Measurements from ENCODE around the gene IL17REL.

The IL17REL gene

GRCh38 chr22:50049299-50050195 is 37.0 kb upstream of the IL17REL start:
- Histone ChIP-seq H3K9me3 (ENCODE audit: control insufficient read depth, insufficient read depth, low read length) (no peaks in the 10 kb centered on the region), H3K9ac (ENCODE audit: low read depth, low read length) (no peak overlapping the region), H3K4me1 (ENCODE audit: insufficient read depth, low read length) (no peaks in the 10 kb centered on the region), H3K36me3 (ENCODE audit: insufficient read depth, low read length) (no peaks in the 10 kb centered on the region)

GRCh38 chr22:50048836-50049235 is 36.3 kb upstream of the IL17REL start:
- H3K9me3 ChIP-seq (ENCODE audit: control insufficient read depth, insufficient read depth, low read length): no peaks in the 10 kb centered on the region
- no peak overlapping the region for H3K9ac ChIP-seq (ENCODE audit: low read depth, low read length)

DNA sequence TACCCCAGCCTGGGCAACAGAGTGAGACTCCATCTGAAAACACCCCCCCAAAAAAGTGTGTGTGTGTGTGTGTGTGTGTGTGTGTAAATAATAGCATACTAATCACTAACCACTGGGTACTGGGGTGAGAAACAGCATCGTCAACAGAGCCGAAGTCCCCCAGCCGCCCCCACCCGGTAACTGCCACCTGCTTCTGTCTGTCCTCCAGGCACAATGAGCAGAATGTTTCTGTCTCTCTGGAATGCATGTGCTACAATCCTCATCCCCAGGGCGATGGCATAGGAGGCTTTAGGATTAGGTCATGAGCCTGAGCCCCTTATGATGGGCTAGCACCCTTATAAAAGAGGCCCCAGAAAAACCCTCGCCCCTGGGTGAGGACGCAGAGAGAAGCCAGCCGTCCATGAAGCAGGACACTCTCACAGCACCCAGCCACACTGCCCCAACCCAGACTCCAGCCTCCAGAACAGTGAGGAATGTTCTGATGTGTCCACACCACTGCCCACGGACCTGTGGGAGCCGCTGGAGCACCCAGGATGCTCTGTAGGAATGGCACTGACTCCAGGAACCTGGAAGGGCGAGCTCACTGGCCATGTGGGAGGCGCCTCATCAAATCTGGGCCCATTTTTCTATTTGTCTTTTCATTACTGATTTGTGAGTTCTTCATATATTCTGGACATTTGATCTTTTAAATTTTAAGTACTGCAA is 35.6 kb upstream of the IL17REL start:
- Histone ChIP-seq H3K9ac (ENCODE audit: low read depth, low read length) (no peak overlapping the region), H3K4me1 (ENCODE audit: insufficient read depth, low read length) (no peaks in the 10 kb centered on the region), H3K9me3 (ENCODE audit: control insufficient read depth, insufficient read depth, low read length) (no peaks in the 10 kb centered on the region), H3K36me3 (ENCODE audit: insufficient read depth, low read length) (no peaks in the 10 kb centered on the region)

More at GRCh38 chr22:50048836-50049235, 36.3 kb upstream of the IL17REL start:
- Histone ChIP-seq H3K36me3 (ENCODE audit: insufficient read depth, low read length) (no peaks in the 10 kb centered on the region), H3K4me1 (ENCODE audit: insufficient read depth, low read length) (no peaks in the 10 kb centered on the region)

- H3K9ac ChIP-seq (ENCODE audit: low read depth, low read length): no peak overlapping the region
- no peaks in the 10 kb centered on the region for H3K9me3 ChIP-seq (ENCODE audit: control insufficient read depth, insufficient read depth, low read length)
- H3K4me1 ChIP-seq (ENCODE audit: insufficient read depth, low read length): no peaks in the 10 kb centered on the region
- H3K36me3 ChIP-seq (ENCODE audit: insufficient read depth, low read length): no peaks in the 10 kb centered on the region
These were observed 34.8 kb upstream of the IL17REL start for GRCh38 chr22:50047346-50047745.

DNA sequence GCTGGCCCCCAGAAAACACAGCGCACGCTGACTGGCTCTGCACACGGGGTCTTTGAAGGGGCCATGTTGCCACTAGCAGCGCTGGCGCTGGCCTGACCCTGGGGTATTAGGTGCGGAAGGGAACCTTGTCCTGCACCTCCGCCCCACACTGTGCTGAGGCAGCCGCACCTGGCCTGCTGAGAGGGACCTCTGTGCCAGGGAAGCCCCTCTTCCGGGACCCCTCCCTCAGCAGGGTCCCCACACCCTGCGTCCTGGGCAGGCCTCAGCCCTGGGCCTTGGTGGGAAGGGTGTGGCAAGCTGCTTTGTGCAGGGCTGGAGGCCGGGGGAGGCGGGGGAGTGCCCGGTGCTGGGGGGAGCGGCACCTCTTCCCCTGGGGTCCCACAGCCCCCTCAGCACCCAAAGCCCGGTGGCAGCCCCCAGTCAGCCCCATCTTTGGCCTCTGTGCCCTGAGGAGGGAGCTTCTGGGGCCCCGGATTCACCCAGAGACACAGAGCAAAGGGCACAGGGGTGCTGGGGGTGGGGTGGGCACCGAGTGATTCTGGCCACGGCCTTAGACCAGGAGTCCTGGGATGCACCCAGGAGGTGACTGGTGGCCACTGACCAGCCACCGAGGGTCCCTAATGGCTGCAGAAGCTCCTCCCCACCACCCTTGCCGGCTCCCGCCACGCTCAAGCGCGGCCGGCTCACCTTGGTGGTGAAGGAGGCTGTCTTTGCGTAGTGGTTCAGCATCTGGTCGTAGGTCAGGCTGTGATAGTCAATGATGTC is 34.1 kb upstream of the IL17REL start:
- H3K9me3 ChIP-seq (ENCODE audit: control insufficient read depth, insufficient read depth, low read length): no peaks in the 10 kb centered on the region
- no peaks in the 10 kb centered on the region for H3K4me1 ChIP-seq (ENCODE audit: insufficient read depth, low read length)
- H3K9ac ChIP-seq (ENCODE audit: low read depth, low read length): no peak overlapping the region
- H3K36me3 ChIP-seq (ENCODE audit: insufficient read depth, low read length): no peaks in the 10 kb centered on the region

- Histone ChIP-seq H3K4me1 (ENCODE audit: insufficient read depth, low read length) (no peaks in the 10 kb centered on the region), H3K36me3 (ENCODE audit: insufficient read depth, low read length) (no peaks in the 10 kb centered on the region), H3K9ac (ENCODE audit: low read depth, low read length) (no peak overlapping the region), H3K9me3 (ENCODE audit: control insufficient read depth, insufficient read depth, low read length) (no peaks in the 10 kb centered on the region)
These were observed 33.5 kb upstream of the IL17REL start for GRCh38 chr22:50046019-50046415.

GRCh38 chr22:50045211-50046018 is 32.9 kb upstream of the IL17REL start:
- Histone ChIP-seq H3K9me3 (ENCODE audit: control insufficient read depth, insufficient read depth, low read length) (no peaks in the 10 kb centered on the region), H3K9ac (ENCODE audit: low read depth, low read length) (no peak overlapping the region), H3K36me3 (ENCODE audit: insufficient read depth, low read length) (no peaks in the 10 kb centered on the region)

GRCh38 chr22:50044485-50045118 is 32.0 kb upstream of the IL17REL start:
- Histone ChIP-seq H3K9me3 (ENCODE audit: control insufficient read depth, insufficient read depth, low read length) (no peaks in the 10 kb centered on the region), H3K9ac (ENCODE audit: low read depth, low read length) (no peak overlapping the region), H3K4me1 (ENCODE audit: insufficient read depth, low read length) (no peaks in the 10 kb centered on the region)

More at GRCh38 chr22:50045211-50046018, 32.9 kb upstream of the IL17REL start:
- no peaks in the 10 kb centered on the region for H3K4me1 ChIP-seq (ENCODE audit: insufficient read depth, low read length)

GRCh38 chr22:50041361-50042065 is 28.9 kb upstream of the IL17REL start:
- no peak overlapping the region for H3K9ac ChIP-seq (ENCODE audit: low read depth, low read length)
- no peaks in the 10 kb centered on the region for H3K36me3 ChIP-seq (ENCODE audit: insufficient read depth, low read length)
- no peaks in the 10 kb centered on the region for H3K4me1 ChIP-seq (ENCODE audit: insufficient read depth, low read length)
- H3K9me3 ChIP-seq (ENCODE audit: control insufficient read depth, insufficient read depth, low read length): no peaks in the 10 kb centered on the region

More at GRCh38 chr22:50044485-50045118, 32.0 kb upstream of the IL17REL start:
- no peaks in the 10 kb centered on the region for H3K36me3 ChIP-seq (ENCODE audit: insufficient read depth, low read length)

GRCh38 chr22:50040717-50041116 is 28.2 kb upstream of the IL17REL start:
- Histone ChIP-seq H3K36me3 (ENCODE audit: insufficient read depth, low read length) (no peaks in the 10 kb centered on the region), H3K4me1 (ENCODE audit: insufficient read depth, low read length) (no peaks in the 10 kb centered on the region), H3K9me3 (ENCODE audit: control insufficient read depth, insufficient read depth, low read length) (no peaks in the 10 kb centered on the region), H3K9ac (ENCODE audit: low read depth, low read length) (no peak overlapping the region)

DNA sequence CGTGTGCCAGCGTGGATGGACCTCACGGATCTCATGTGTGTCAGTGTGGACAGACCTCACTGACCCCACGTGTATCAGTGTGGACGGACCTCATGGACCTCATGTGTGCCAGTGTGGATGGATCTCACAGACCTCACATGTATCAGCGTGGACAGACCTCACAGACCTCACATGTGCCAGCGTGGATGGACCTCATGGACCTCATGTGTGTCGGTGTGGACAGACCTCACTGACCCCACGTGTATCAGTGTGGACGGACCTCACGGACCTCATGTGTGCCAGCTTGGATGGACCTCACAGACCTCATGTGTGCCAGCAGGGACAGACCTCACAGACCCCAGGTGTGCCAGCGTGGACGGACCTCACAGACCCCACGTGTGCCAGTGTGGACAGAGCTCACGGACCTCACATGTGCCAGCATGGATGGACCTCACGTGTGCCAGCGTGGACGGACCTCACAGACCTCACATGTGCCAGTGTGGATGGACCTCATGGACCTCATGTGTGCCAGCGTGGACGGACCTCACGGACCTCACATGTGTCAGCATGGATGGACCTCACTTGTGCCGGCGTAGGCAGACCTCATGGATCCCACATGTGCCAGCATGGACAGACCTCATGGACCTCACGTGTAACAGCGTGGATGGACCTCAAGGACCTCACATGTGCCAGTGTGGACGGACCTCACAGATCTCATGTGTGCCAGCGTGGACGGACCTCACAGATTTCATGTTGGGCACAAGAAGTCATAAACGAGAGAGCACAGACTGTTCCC is 27.3 kb upstream of the IL17REL start:
- Histone ChIP-seq H3K9me3 (ENCODE audit: control insufficient read depth, insufficient read depth, low read length) (no peaks in the 10 kb centered on the region), H3K4me1 (ENCODE audit: insufficient read depth, low read length) (no peaks in the 10 kb centered on the region), H3K9ac (ENCODE audit: low read depth, low read length) (no peak overlapping the region), H3K36me3 (ENCODE audit: insufficient read depth, low read length) (no peaks in the 10 kb centered on the region)

DNA sequence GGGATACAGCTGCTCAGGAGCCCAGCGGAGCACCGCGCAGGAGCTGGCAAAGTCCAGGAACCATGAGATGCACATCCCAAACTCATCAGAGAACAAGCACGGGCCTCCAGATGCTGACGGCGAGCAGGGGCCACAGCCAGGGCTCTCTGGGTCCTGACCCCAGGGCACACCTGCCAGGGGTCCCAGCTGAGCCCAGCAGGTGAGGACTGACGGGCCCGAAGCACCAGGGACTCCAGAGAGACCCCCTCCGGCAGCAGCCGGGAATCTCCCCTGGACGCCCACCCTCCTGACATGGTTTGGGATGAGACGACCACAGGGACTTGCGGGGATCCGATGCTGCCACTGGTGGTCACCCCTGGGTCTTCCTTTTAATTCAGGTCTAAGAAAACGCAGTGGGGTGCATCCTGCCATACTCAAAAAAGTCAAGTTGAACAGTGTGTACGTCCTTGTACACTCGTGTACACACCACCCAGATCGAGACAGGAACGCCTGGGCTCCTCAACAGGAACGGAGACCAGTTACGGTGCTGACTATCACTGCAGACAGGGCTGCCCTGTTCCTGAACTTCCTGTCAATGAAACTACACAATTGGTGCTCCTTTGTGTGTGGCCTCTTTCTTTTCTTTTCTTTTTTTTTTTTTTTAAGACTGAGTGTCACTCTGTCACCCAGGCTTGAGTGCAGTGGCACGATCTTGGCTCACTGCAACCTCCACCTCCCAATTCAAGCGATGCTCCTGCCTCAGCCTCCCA is 23.6 kb upstream of the IL17REL start:
- Histone ChIP-seq H3K9ac (ENCODE audit: low read depth, low read length) (no peak overlapping the region), H3K4me1 (ENCODE audit: insufficient read depth, low read length) (no peaks in the 10 kb centered on the region), H3K9me3 (ENCODE audit: control insufficient read depth, insufficient read depth, low read length) (no peaks in the 10 kb centered on the region), H3K36me3 (ENCODE audit: insufficient read depth, low read length) (no peaks in the 10 kb centered on the region)

Measured in ES-I3 (cell line).